Kidney (tissue), 14 donors: ENCODE results near the gene TRIM8. TPM values are rescaled to one million over a fixed set of nuclear protein-coding genes. Genes with fewer than 3 reads are reported as not detected.

Experiments
- DNase-seq, 5 donors: peaks; one replicate each; pipeline ENCODE4 v3.0.0-alpha.2; 2013 to 2020
- FAIRE-seq: peaks from 2 replicates; lab custom pipeline; 2012; peaks lifted over from hg19 to GRCh38; lab: Jason Lieb, UNC
- H3K27ac ChIP-seq, 2 donors: one replicate each; pipeline ENCODE4 v1.7.0; 2013; ENCODE audit warnings: low read depth in 2 of 2, low read length in 2 of 2, inconsistent platforms in 1 of 2
- H3K27me3 ChIP-seq: one replicate; pipeline ENCODE4 v1.7.1; 2013; ENCODE audit warnings: low read length, inconsistent platforms; ENCODE audit not compliant: control insufficient read depth, insufficient read depth
- H3K36me3 ChIP-seq, 3 donors: one replicate each; pipeline versions ENCODE4 v1.7.0 to v1.7.1; 2013; ENCODE audit warnings: low read length in 3 of 3, control low read depth in 1 of 3, inconsistent platforms in 1 of 3; ENCODE audit not compliant: insufficient read depth in 3 of 3, control insufficient read depth in 2 of 3
- H3K4me1 ChIP-seq, 3 donors: one replicate each; pipeline versions ENCODE4 v1.7.0 to v1.7.1; 2013; ENCODE audit warnings: low read length in 3 of 3, inconsistent platforms in 1 of 3, low read depth in 1 of 3; ENCODE audit not compliant: control insufficient read depth in 2 of 3, insufficient read depth in 2 of 3
- H3K4me3 ChIP-seq, 3 donors: one replicate each; pipeline versions ENCODE4 v1.7.0 to v1.8.1; 2013; ENCODE audit warnings: low read length in 3 of 3, control low read depth in 1 of 3, inconsistent platforms in 1 of 3
- H3K9ac ChIP-seq, 3 donors: one replicate each; pipeline versions ENCODE4 v1.7.0 to v1.7.1; 2013; ENCODE audit warnings: low read length in 3 of 3, control low read depth in 1 of 3, inconsistent platforms in 1 of 3
- H3K9me3 ChIP-seq, 3 donors: one replicate each; pipeline versions ENCODE4 v1.7.0 to v1.7.1; 2013; ENCODE audit warnings: low read length in 3 of 3, control low read depth in 1 of 3, inconsistent platforms in 1 of 3; ENCODE audit not compliant: control insufficient read depth in 2 of 3, insufficient read depth in 1 of 3
- CTCF ChIP-seq: IDR thresholded peaks from 3 replicates; pipeline ENCODE4 v1.5.1; 2012; ENCODE audit warnings: mild to moderate bottlenecking, moderate library complexity, borderline replicate concordance; ENCODE audit not compliant: insufficient read depth; ENCODE audit errors: extremely low read depth
- intact Hi-C: fragments of 100-400 bp; cut with DNase I; formaldehyde crosslinking; loops from one replicate; pipeline ENCODE4 v1.11.1; 2022
- polyA plus RNA-seq: library from polyadenylated mRNA; stranded (reverse); fragments of 350-450 nt; fragmentation: Illumina TruSeq; extraction: RNeasy Lipid Tissue Mini Kit (QIAGEN cat#74804); gene quantifications from one replicate; pipeline ENCODE4 v1.2.3, GENCODE V29; 2014; ENCODE audit warnings: low read depth, low replicate concordance; ENCODE audit not compliant: insufficient read depth
- total RNA-seq: library from RNA; stranded (reverse); fragmentation: NEBNext Ultra II Directional; extraction: Animal tissue kit (Norgen Biotek cat#: 25700); gene quantifications from one replicate; pipeline ENCODE4 v1.2.1, GENCODE V29; 2021
- donor health status: control.
- donor health status: control.
- donor health status: control.
- donor health status: control.
- donor health status: control.
- donor health status: DM: yes; HTN: yes; CAD: no.
- donor health status: Normal renal cell carcinoma (clear cell type).

The TRIM8 gene
- total and polyA plus RNA-seq, 2 donors from 2014 or later, result 160 to 198 TPM

GRCh38 chr10:102675011-102675665 is 30.9 kb downstream of the TRIM8 start:
- H3K36me3 ChIP-seq, result no peaks in the 10 kb centered on the region
- intact Hi-C loops, result no loop called here
- H3K9me3 ChIP-seq, result no peaks in the 10 kb centered on the region
- H3K4me3 ChIP-seq, result no peak overlapping the region
- peak overlapping the region in 1 of 3 donors; percentile 9 for H3K9ac ChIP-seq
- peak in 3 of 5 donors; percentile 41 to 56 (median 53) for DNase-seq
- H3K27ac ChIP-seq, result peak overlapping the region; percentile 69 to 91
- no peaks in the 10 kb centered on the region for H3K27me3 ChIP-seq
- no peak for TF ChIP-seq CTCF
- no peak for FAIRE-seq
- peaks cover 45 to 65% (median 59%) of the 10 kb centered on the region in 3 donors for H3K4me1 ChIP-seq

- Histone ChIP-seq H3K4me3 (peak overlapping the region in 1 of 3 donors; percentile 3), H3K36me3 (peaks cover 0 to 2% (median 0%) of the 10 kb centered on the region in 3 donors), H3K27me3 (no peaks in the 10 kb centered on the region), H3K9ac (peak overlapping the region in 1 of 3 donors; percentile 41), H3K27ac (peak overlapping the region; percentile 60 to 91), H3K4me1 (peaks cover 43 to 65% (median 59%) of the 10 kb centered on the region in 3 donors), H3K9me3 (no peaks in the 10 kb centered on the region)
- peak; percentile 65 to 91 (median 74) for DNase-seq
- intact Hi-C loops, result no loop called here
- no peak for TF ChIP-seq CTCF
- no peak for FAIRE-seq
These were observed 31.6 kb downstream of the TRIM8 start for GRCh38 chr10:102675666-102676533.

- H3K9ac ChIP-seq, result peak overlapping the region in 1 of 3 donors; percentile 56
- H3K27me3 ChIP-seq, result no peaks in the 10 kb centered on the region
- TF ChIP-seq CTCF, result no peak
- H3K9me3 ChIP-seq, result no peaks in the 10 kb centered on the region
- FAIRE-seq, result no peak
- no peak overlapping the region for H3K4me3 ChIP-seq
- intact Hi-C loops, result no loop called here
- peaks cover 43 to 65% (median 59%) of the 10 kb centered on the region in 3 donors for H3K4me1 ChIP-seq
- peak; percentile 57 to 76 (median 73) for DNase-seq
- peak overlapping the region; percentile 41 to 60 for H3K27ac ChIP-seq
- H3K36me3 ChIP-seq, result peaks cover 0 to 2% (median 0%) of the 10 kb centered on the region in 3 donors
These were observed 32.4 kb downstream of the TRIM8 start for GRCh38 chr10:102676534-102677315.
